GM23338 (cell line): ENCODE measurements around the gene VAMP2. TPM values are rescaled to one million over a fixed set of nuclear protein-coding genes. Genes with fewer than 3 reads are reported as not detected.

ENCODE experiments used
- ATAC-seq: fragments of 200-7000 bp; cut with Tn5 transposase; 3 replicates; pipeline ENCODE4 v1.9.1; 2020
- DNase-seq: peaks from one replicate; pipeline ENCODE4 v3.0.0-alpha.2; 2015; ENCODE audit warnings: low spot score
- H2AFZ ChIP-seq: fragments of 200-600 bp; sonication (generic); 2 replicates; pipeline ENCODE4 v1.8.0; 2016; ENCODE audit warnings: antibody characterized with exemption, mild to moderate bottlenecking, moderate library complexity
- H3F3A ChIP-seq: fragments of 200-600 bp; sonication (generic); replicated peaks from 2 replicates; pipeline ENCODE4 v1.8.0; 2017; ENCODE audit warnings: antibody characterized with exemption, mixed run types, low read depth
- H3K27ac ChIP-seq: fragments of 200-600 bp; sonication (generic); 2 replicates; pipeline ENCODE4 v1.6.1; 2016; ENCODE audit warnings: low read depth
- H3K27me3 ChIP-seq: fragments of 200-600 bp; sonication (generic); 2 replicates; pipeline ENCODE4 v1.8.0; 2016; ENCODE audit warnings: mild to moderate bottlenecking, mixed run types, moderate library complexity; ENCODE audit not compliant: insufficient read depth
- H3K36me3 ChIP-seq: fragments of 200-600 bp; sonication (generic); 2 replicates; pipeline ENCODE4 v1.8.0; 2016; ENCODE audit warnings: mild to moderate bottlenecking; ENCODE audit not compliant: insufficient read depth
- H3K4me1 ChIP-seq: fragments of 200-600 bp; sonication (generic); 2 replicates; pipeline ENCODE4 v1.8.0; 2016; ENCODE audit warnings: mild to moderate bottlenecking, moderate library complexity; ENCODE audit not compliant: insufficient read depth
- H3K4me2 ChIP-seq: fragments of 200-600 bp; sonication (generic); 2 replicates; pipeline ENCODE4 v1.7.1; 2017; ENCODE audit warnings: mixed run types
- H3K4me3 ChIP-seq: fragments of 200-600 bp; sonication (generic); 2 replicates; pipeline ENCODE4 v1.6.1; 2016; ENCODE audit warnings: mixed run types
- H3K79me2 ChIP-seq: fragments of 200-600 bp; sonication (generic); replicated peaks from 2 replicates; pipeline ENCODE4 v1.8.0; 2017; ENCODE audit warnings: mild to moderate bottlenecking; ENCODE audit not compliant: insufficient read depth
- H3K9me2 ChIP-seq: fragments of 200-600 bp; sonication (generic); 2 replicates; pipeline ENCODE4 v1.8.0; 2017; ENCODE audit not compliant: insufficient read depth
- H4K20me1 ChIP-seq: fragments of 200-600 bp; sonication (generic); replicated peaks from 2 replicates; pipeline ENCODE4 v1.8.0; 2017; ENCODE audit warnings: mild to moderate bottlenecking; ENCODE audit not compliant: insufficient read depth
- H3K27ac Mint-ChIP-seq: 2 replicates; pipeline ENCODE4 v1.8.0; 2020; ENCODE audit warnings: inconsistent platforms, mild to moderate bottlenecking, moderate library complexity, mixed read lengths
- H3K27me3 Mint-ChIP-seq: 3 replicates; pipeline ENCODE4 v1.8.0; 2022; ENCODE audit warnings: low read depth, mild to moderate bottlenecking, moderate library complexity, mixed read lengths, inconsistent platforms; ENCODE audit not compliant: insufficient read depth, poor library complexity
- H3K36me3 Mint-ChIP-seq: 3 replicates; pipeline ENCODE4 v1.8.0; 2021; ENCODE audit warnings: low read depth, mild to moderate bottlenecking, inconsistent platforms, moderate library complexity, mixed read lengths
- H3K4me1 Mint-ChIP-seq: 3 replicates; pipeline ENCODE4 v1.8.0; 2020; ENCODE audit warnings: mild to moderate bottlenecking, inconsistent platforms, mixed read lengths
- H3K4me3 Mint-ChIP-seq: 3 replicates; pipeline ENCODE4 v1.8.0; 2021; ENCODE audit warnings: moderate library complexity, mild to moderate bottlenecking, inconsistent platforms, mixed read lengths
- H3K9me3 Mint-ChIP-seq: 3 replicates; pipeline ENCODE4 v1.8.0; 2020; ENCODE audit warnings: moderate library complexity, mild to moderate bottlenecking, inconsistent platforms, mixed read lengths
- CREB1 ChIP-seq: fragments of 250-450 bp; sonication (Bioruptor Pico); IDR thresholded peaks from 2 replicates; pipeline ENCODE4 v1.5.0; 2020; ENCODE audit warnings: low read depth, mild to moderate bottlenecking, moderate library complexity
- EZH2 ChIP-seq: fragments of 200-600 bp; sonication (generic); IDR thresholded peaks from one replicate; pipeline ENCODE4 v1.8.0; 2017; ENCODE audit warnings: antibody characterized with exemption, mild to moderate bottlenecking, low read depth; ENCODE audit not compliant: unreplicated experiment
- POLR2AphosphoS5 ChIP-seq: IDR thresholded peaks from 2 replicates; pipeline ENCODE4 v1.6.1; 2016; ENCODE audit warnings: antibody characterized with exemption, low read depth
- ZNF331 ChIP-seq: fragments of 250-450 bp; sonication (Bioruptor Pico); IDR thresholded peaks from 2 replicates; pipeline ENCODE4 v1.5.0; 2020; ENCODE audit warnings: low read depth, mild to moderate bottlenecking, moderate library complexity
- ZNF462 ChIP-seq: fragments of 250-450 bp; sonication (Bioruptor Pico); IDR thresholded peaks from 2 replicates; pipeline ENCODE4 v1.5.0; 2020; ENCODE audit warnings: mild to moderate bottlenecking, moderate library complexity
- polyA plus RNA-seq: library from polyadenylated mRNA; unstranded; fragments of >200 nt; fragmentation: Nextera tagmentation; extraction: Ambion mirVana; gene quantifications from 2 replicates; pipeline ENCODE4 v1.2.1, GENCODE V29; 2016
- total RNA-seq: library from RNA; depleted of rRNA; stranded (reverse); fragments of >200 nt; shearing (Covaris generic); gene quantifications from 2 replicates; pipeline ENCODE4 v1.2.3, GENCODE V29; 2014
- TF ChIP-seq, protein P1 (sequence below), 2 experiments: fragments of 200-600 bp in 1 of 2; sonication (generic) in 1 of 2; conservative IDR thresholded peaks; 2 replicates each; pipeline versions ENCODE4 v1.5.1 to v1.6.1; 2016 to 2017; ENCODE audit warnings: antibody characterized with exemption in 2 of 2, low read depth in 2 of 2, mild to moderate bottlenecking in 2 of 2, moderate library complexity in 1 of 2

VAMP2 gene
- total and polyA plus RNA-seq, 2 experiments from 2014 or later, result 6.9 to 32.3 TPM

- TF ChIP-seq ZNF462 (no peak), POLR2AphosphoS5 (no peak), CREB1 (no peak)
- TF ChIP-seq, protein P1, sequence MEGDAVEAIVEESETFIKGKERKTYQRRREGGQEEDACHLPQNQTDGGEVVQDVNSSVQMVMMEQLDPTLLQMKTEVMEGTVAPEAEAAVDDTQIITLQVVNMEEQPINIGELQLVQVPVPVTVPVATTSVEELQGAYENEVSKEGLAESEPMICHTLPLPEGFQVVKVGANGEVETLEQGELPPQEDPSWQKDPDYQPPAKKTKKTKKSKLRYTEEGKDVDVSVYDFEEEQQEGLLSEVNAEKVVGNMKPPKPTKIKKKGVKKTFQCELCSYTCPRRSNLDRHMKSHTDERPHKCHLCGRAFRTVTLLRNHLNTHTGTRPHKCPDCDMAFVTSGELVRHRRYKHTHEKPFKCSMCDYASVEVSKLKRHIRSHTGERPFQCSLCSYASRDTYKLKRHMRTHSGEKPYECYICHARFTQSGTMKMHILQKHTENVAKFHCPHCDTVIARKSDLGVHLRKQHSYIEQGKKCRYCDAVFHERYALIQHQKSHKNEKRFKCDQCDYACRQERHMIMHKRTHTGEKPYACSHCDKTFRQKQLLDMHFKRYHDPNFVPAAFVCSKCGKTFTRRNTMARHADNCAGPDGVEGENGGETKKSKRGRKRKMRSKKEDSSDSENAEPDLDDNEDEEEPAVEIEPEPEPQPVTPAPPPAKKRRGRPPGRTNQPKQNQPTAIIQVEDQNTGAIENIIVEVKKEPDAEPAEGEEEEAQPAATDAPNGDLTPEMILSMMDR (conservative IDR thresholded peaks at IDR 0.05; ENCODE audit: low read depth in 2 of 2), result no peak
Measured at GRCh38 chr17:8146381-8147140, 16.2 kb downstream of the VAMP2 start (continued).

DNA sequence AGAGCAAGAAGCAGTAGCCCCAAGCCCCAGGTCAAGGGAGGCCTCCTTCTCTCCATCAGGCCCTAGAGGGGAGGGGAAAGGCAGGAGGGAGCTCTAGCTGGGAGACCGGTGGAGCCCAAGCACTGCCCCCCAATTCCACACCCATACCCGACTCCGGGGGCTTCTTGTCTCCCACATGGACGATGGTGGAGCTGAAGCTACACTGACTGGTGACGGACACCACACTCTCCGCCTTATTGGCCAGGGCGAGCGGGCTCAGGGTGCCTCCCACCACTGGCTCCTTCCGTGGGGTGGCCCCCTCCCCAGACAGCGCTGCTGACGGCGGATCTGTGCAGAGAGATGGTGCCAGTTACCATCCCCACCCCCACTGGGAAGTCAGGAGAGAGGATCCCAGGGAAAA lies 16.9 kb downstream of the VAMP2 start:
- Histone ChIP-seq H3K27ac (no peak overlapping the region), H3K27me3 (no peaks in the 10 kb centered on the region)

More for the DNA sequence above, 16.9 kb downstream of the VAMP2 start:
- Mint-ChIP-seq H3K4me1 (no peaks in the 10 kb centered on the region), H3K4me3 (no peak overlapping the region), H3K27ac (no peak overlapping the region), H3K9me3 (no peaks in the 10 kb centered on the region), H3K36me3 (peaks cover 51% of the 10 kb centered on the region), H3K27me3 (peaks cover 7% of the 10 kb centered on the region)
- Histone ChIP-seq H2AFZ (no peak overlapping the region), H4K20me1 (no peaks in the 10 kb centered on the region; the same call in 1 of the 2 replicates), H3K4me2 (no peak overlapping the region), H3F3A (0 out of 2 replicates have a peak, but pooled peaks cover 6% of the 10 kb centered on the region), H3K36me3 (peaks cover 3% of the 10 kb centered on the region; the same call in 1 of the 2 replicates), H3K9me2 (no peaks in the 10 kb centered on the region), H3K79me2 (peaks cover 4% of the 10 kb centered on the region; the same call in 1 of the 2 replicates), H3K4me3 (no peak overlapping the region), H3K4me1 (no peaks in the 10 kb centered on the region)
- ATAC-seq (no peak), DNase-seq (no peak)
- TF ChIP-seq EZH2 (no peak), ZNF331 (no peak), CREB1 (no peak)
